Suprapubic skin (tissue), 4 donors: ENCODE results near the gene SYT14. TPM values are rescaled to one million over a fixed set of nuclear protein-coding genes. Genes with fewer than 3 reads are reported as not detected.

Source experiments
- DNase-seq, 2 donors: peaks; one replicate each; pipeline ENCODE4 v3.0.0-alpha.2; 2019; ENCODE audit warnings: low spot score in 2 of 2
- H3K27ac ChIP-seq: fragments of 200-600 bp; sonication (generic); one replicate; pipeline ENCODE4 v1.5.1; 2019
- H3K27me3 ChIP-seq: fragments of 200-600 bp; sonication (generic); one replicate; pipeline ENCODE4 v1.5.1; 2019
- H3K36me3 ChIP-seq: fragments of 200-600 bp; sonication (generic); one replicate; pipeline ENCODE4 v1.5.1; 2019
- H3K4me1 ChIP-seq: fragments of 200-600 bp; sonication (generic); one replicate; pipeline ENCODE4 v1.5.1; 2019
- H3K4me3 ChIP-seq: fragments of 200-600 bp; sonication (generic); one replicate; pipeline ENCODE4 v1.5.1; 2019; ENCODE audit warnings: mild to moderate bottlenecking
- H3K9me3 ChIP-seq: fragments of 200-600 bp; sonication (generic); one replicate; pipeline ENCODE4 v1.5.1; 2019
- EP300 ChIP-seq: sonication (generic); formaldehyde crosslinking; IDR thresholded peaks from one replicate; pipeline ENCODE4 v1.6.1; 2017; ENCODE audit warnings: antibody characterized with exemption
- POLR2A ChIP-seq, 2 donors: fragments of 450-650 bp; IDR thresholded peaks; one replicate each; pipeline ENCODE4 v1.6.1; 2017; ENCODE audit warnings: antibody characterized with exemption in 2 of 2, mild to moderate bottlenecking in 2 of 2, moderate library complexity in 2 of 2
- POLR2AphosphoS5 ChIP-seq, 3 donors: sonication (generic); formaldehyde crosslinking; IDR thresholded peaks; one replicate each; pipeline ENCODE4 v1.6.1; 2017; ENCODE audit warnings: antibody characterized with exemption in 3 of 3
- WGBS: methylation state at CpG from one replicate; pipeline ENCODE4 v1.1.5; 2018; 5-methylcytosine and 5-hydroxymethylcytosine counted together
- total RNA-seq, 4 donors: library from RNA; depleted of rRNA; stranded (reverse); fragments of >200 nt; gene quantifications; one replicate each; pipeline ENCODE4 v1.1.0, GENCODE V29; 2016
- TF ChIP-seq, protein P1 (sequence below), 2 donors: fragments of 200-600 bp in 1 of 2; fragments of 450-650 bp in 1 of 2; sonication (generic) in 1 of 2; IDR thresholded peaks; one replicate each; pipeline ENCODE4 v1.5.1; 2016 to 2019; ENCODE audit warnings: antibody characterized with exemption in 2 of 2, mild to moderate bottlenecking in 1 of 2, moderate library complexity in 1 of 2

The SYT14 gene
- total RNA-seq, 4 donors from 2014 or later = 0.26 TPM; not detected in 3

- Histone ChIP-seq H3K4me1 (no peaks in the 10 kb centered on the region), H3K4me3 (no peak overlapping the region), H3K36me3 (no peaks in the 10 kb centered on the region), H3K27me3 (no peaks in the 10 kb centered on the region), H3K9me3 (no peaks in the 10 kb centered on the region), H3K27ac (no peak overlapping the region)
- TF ChIP-seq, protein P1, sequence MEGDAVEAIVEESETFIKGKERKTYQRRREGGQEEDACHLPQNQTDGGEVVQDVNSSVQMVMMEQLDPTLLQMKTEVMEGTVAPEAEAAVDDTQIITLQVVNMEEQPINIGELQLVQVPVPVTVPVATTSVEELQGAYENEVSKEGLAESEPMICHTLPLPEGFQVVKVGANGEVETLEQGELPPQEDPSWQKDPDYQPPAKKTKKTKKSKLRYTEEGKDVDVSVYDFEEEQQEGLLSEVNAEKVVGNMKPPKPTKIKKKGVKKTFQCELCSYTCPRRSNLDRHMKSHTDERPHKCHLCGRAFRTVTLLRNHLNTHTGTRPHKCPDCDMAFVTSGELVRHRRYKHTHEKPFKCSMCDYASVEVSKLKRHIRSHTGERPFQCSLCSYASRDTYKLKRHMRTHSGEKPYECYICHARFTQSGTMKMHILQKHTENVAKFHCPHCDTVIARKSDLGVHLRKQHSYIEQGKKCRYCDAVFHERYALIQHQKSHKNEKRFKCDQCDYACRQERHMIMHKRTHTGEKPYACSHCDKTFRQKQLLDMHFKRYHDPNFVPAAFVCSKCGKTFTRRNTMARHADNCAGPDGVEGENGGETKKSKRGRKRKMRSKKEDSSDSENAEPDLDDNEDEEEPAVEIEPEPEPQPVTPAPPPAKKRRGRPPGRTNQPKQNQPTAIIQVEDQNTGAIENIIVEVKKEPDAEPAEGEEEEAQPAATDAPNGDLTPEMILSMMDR (IDR thresholded peaks at IDR 0.05) = no peak
- DNase-seq = no peak
These were observed 135.0 kb downstream of the SYT14 start for GRCh38 chr1:210072896-210073504.

GRCh38 chr1:210074904-210075303 is 136.9 kb downstream of the SYT14 start:
- Histone ChIP-seq H3K9me3 (no peaks in the 10 kb centered on the region), H3K4me3 (no peak overlapping the region), H3K27me3 (no peaks in the 10 kb centered on the region), H3K36me3 (no peaks in the 10 kb centered on the region), H3K4me1 (no peaks in the 10 kb centered on the region), H3K27ac (no peak overlapping the region)
- WGBS = 87% methylated on average over 16 of the region's 16 CpGs
- no peak for DNase-seq
- TF ChIP-seq, protein P1 (IDR thresholded peaks at IDR 0.05) = no peak
- TF ChIP-seq POLR2A (IDR thresholded peaks at IDR 0.05) (no peak), POLR2AphosphoS5 (IDR thresholded peaks at IDR 0.05) (no peak), EP300 (no peak)

DNA sequence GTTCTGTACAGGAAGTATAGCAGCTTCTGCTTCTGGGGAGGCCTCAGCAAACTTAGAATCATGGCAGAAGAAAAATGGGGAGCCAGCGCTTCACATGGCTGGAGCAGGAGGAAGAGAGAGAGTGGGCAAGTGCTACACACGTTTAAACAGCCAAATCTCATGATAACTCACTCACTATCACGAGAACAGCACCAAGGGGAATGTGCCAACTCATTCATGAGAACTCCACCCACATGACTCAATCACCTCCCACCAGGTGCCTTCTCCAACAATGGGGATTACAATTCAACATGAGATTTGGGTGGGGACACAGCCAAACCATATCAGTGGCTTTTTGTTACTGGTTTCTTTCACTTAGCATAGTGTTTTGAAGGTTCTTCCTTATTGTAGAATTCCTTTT is 138.6 kb downstream of the SYT14 start:
- H3K9me3 ChIP-seq = no peaks in the 10 kb centered on the region
- DNase-seq = no peak
- H3K4me3 ChIP-seq = no peak overlapping the region
- no peak overlapping the region for H3K27ac ChIP-seq
- no peaks in the 10 kb centered on the region for H3K36me3 ChIP-seq
- no peaks in the 10 kb centered on the region for H3K27me3 ChIP-seq
- TF ChIP-seq POLR2A (IDR thresholded peaks at IDR 0.05) (no peak), POLR2AphosphoS5 (IDR thresholded peaks at IDR 0.05) (no peak)
- TF ChIP-seq, protein P1 (IDR thresholded peaks at IDR 0.05) = no peak
- 73% methylated on average over 3 of the region's 3 CpGs for WGBS
- no peaks in the 10 kb centered on the region for H3K4me1 ChIP-seq

DNA sequence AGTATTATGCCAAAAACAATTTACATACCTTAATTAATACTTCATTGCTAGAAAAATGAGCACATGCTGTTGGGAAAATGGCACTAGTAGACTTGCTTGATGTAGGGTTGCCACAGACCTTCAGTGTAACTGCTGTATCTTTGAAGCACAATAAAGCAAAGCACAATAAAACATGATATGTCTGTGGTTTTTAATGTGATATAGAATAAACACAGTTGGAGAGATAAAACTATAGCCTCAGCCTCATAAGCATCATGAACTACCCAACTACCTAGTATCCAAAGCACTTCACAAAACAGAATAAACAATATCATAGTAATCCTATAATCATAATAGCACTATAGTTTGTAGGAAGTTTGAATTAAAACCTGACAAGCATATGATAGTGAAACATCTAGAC is 143.5 kb downstream of the SYT14 start:
- Histone ChIP-seq H3K4me1 (no peaks in the 10 kb centered on the region), H3K36me3 (no peaks in the 10 kb centered on the region), H3K9me3 (no peaks in the 10 kb centered on the region), H3K4me3 (no peak overlapping the region), H3K27me3 (no peaks in the 10 kb centered on the region), H3K27ac (no peak overlapping the region)
- no peak for DNase-seq
- TF ChIP-seq POLR2AphosphoS5 (IDR thresholded peaks at IDR 0.05) = no peak
- TF ChIP-seq EP300 = no peak
- TF ChIP-seq, protein P1 (IDR thresholded peaks at IDR 0.05) = no peak
- TF ChIP-seq POLR2A (IDR thresholded peaks at IDR 0.05) = no peak

DNA sequence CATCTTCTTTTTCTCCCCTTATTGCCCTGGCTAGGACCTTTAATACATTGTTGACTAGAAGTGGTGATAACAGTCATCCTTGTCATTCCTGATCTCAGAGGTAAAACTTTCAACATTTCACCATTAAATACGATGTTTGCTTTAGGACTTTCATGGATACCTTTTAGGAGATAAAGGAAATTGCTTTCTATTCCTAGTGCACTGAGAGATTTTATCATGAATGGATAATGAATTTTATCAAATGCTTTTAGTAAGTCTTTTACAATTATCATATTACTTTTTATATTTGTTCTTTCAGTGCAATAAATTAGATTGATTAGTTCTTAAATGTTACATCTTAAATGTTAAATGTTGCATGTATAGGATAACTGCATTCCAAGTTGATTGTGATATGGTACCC is 147.3 kb downstream of the SYT14 start:
- Histone ChIP-seq H3K4me3 (no peak overlapping the region), H3K4me1 (no peaks in the 10 kb centered on the region), H3K36me3 (no peaks in the 10 kb centered on the region), H3K27ac (no peak overlapping the region), H3K27me3 (no peaks in the 10 kb centered on the region), H3K9me3 (no peaks in the 10 kb centered on the region)
- no peak for TF ChIP-seq POLR2A (IDR thresholded peaks at IDR 0.05)
- 77% methylated on average over 1 of the region's 1 CpG for WGBS
- DNase-seq = no peak

DNA sequence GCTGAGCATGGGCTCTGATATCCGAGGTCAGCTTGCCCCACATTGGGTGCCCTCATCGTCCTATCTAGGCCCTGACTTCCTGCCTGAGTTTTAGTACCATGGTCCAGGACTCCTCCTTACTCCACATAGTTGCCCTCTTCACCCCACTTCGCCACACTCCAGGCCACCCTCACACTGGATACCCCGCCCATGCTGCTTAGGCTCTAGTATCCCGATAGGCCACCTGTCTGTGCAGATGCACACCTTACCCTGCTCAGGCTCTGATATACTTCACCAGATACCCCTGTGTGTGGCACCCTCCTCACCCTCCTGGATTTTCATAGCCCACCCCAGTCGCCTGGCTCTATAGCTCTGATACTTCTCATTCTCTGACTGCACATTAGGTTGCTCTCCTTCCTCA is 149.0 kb downstream of the SYT14 start:
- H3K36me3 ChIP-seq = no peaks in the 10 kb centered on the region
- H3K4me3 ChIP-seq = no peak overlapping the region
- WGBS = 91% methylated on average over 6 of the region's 6 CpGs
- no peaks in the 10 kb centered on the region for H3K4me1 ChIP-seq
- no peak overlapping the region for H3K27ac ChIP-seq
- H3K9me3 ChIP-seq = no peaks in the 10 kb centered on the region
- no peaks in the 10 kb centered on the region for H3K27me3 ChIP-seq
- TF ChIP-seq EP300 = no peak
- TF ChIP-seq POLR2A (IDR thresholded peaks at IDR 0.05) = no peak
- DNase-seq = no peak
